Heart right ventricle (tissue), 16 donors: ENCODE data around the gene KRT1. TPM values are rescaled to one million over a fixed set of nuclear protein-coding genes. Genes with fewer than 3 reads are reported as not detected.

Experiments used
- ATAC-seq, 8 donors: fragments of 200-7000 bp; cut with Tn5 transposase; one replicate each; pipeline ENCODE4 v1.9.1; 2020; ENCODE audit warnings: mild to moderate bottlenecking in 8 of 8, moderate library complexity in 8 of 8, moderate number of reproducible peaks in 1 of 8
- DNase-seq, 2 donors: peaks; one replicate each; pipeline ENCODE4 v3.0.0-alpha.2; 2020
- H3K27ac ChIP-seq, 10 donors: fragments of 200-600 bp; sonication (generic) in 2 of 10; one replicate each; pipeline versions ENCODE4 v1.5.0 to v1.8.0; 2020 to 2022; ENCODE audit warnings: mild to moderate bottlenecking in 3 of 10
- H3K27me3 ChIP-seq, 7 donors: fragments of 200-600 bp; one replicate each; pipeline ENCODE4 v1.8.0; 2021 to 2022; ENCODE audit warnings: mild to moderate bottlenecking in 2 of 7
- H3K36me3 ChIP-seq, 9 donors: fragments of 200-600 bp; sonication (generic) in 1 of 9; one replicate each; pipeline versions ENCODE4 v1.5.0 to v1.8.0; 2020 to 2022; ENCODE audit warnings: mild to moderate bottlenecking in 2 of 9
- H3K4me1 ChIP-seq, 9 donors: fragments of 200-600 bp; sonication (generic) in 1 of 9; one replicate each; pipeline versions ENCODE4 v1.5.0 to v1.8.0; 2020 to 2022; ENCODE audit warnings: mild to moderate bottlenecking in 4 of 9
- H3K4me3 ChIP-seq, 10 donors: fragments of 200-600 bp; sonication (generic) in 2 of 10; one replicate each; pipeline versions ENCODE4 v1.5.0 to v1.8.0; 2020 to 2022; ENCODE audit warnings: mild to moderate bottlenecking in 7 of 10, moderate library complexity in 2 of 10
- H3K9me3 ChIP-seq, 11 donors: fragments of 200-600 bp in 10 of 11; sonication (generic) in 2 of 11; one replicate each; pipeline versions ENCODE4 v1.5.0 to v1.8.0; 2013 to 2022; ENCODE audit warnings: mild to moderate bottlenecking in 2 of 11, control low read depth in 1 of 11, moderate library complexity in 1 of 11
- WGBS, 2 donors: extraction: QIAGEN DNeasy Blood & Tissue Kit; methylation state at CpG; one replicate each; pipeline ENCODE4 v1.1.7; 2013; ENCODE audit warnings: inconsistent platforms in 1 of 2; 5-methylcytosine and 5-hydroxymethylcytosine counted together
- intact Hi-C, 10 donors: fragments of 100-400 bp; cut with DNase I; formaldehyde crosslinking; loops; one replicate each; pipeline versions ENCODE4 v1.11.1 to v1.14.2; 2022
- polyA plus RNA-seq, 2 donors: library from polyadenylated mRNA; stranded (reverse); fragments of 200-250 nt; gene quantifications; one replicate each; pipeline ENCODE4 v1.2.3, GENCODE V29; 2013
- total RNA-seq, 10 donors: library from RNA; stranded (reverse); fragmentation: NEBNext Ultra II Directional in 3 of 10; extraction: Animal tissue kit (Norgen Biotek cat#: 25700) in 3 of 10; gene quantifications; one replicate each; pipeline versions ENCODE4 v1.2.1 to v1.2.4, GENCODE V29; 2021 to 2023
- TF ChIP-seq, protein P1 (sequence below), 9 donors: fragments of 200-600 bp; sonication (generic) in 2 of 9; IDR thresholded peaks; one replicate each; pipeline versions ENCODE4 v1.5.0 to v1.8.0; 2021 to 2022; ENCODE audit warnings: antibody characterized with exemption in 9 of 9, mild to moderate bottlenecking in 5 of 9, moderate library complexity in 1 of 9
- donor health status: Arrhythmogenic right ventricular cardiomyopathy.
- donor health status: ischemic (EF 13 %, LVEDD 7.1; RV severe dilation, severe dysfunction).
- donor health status: healthy with polysubstance abuse.
- donor health status: DM: no; HTN: yes; CAD: no.
- donor health status: DM: no; HTN: no; CAD: no.
- donor health status: ischemic (EF 25% LVEDD 6.9; RV normal size, moderate dysfunction).
- donor health status: ischemic (EF 25% LVEDD 5.7; RV mildly dilated, moderate dysfunction).
- donor health status: healthy.
- donor health status: DM: yes; HTN: yes; CAD: no.
- donor health status: Ischemic cardiomyopathy.
- donor health status: ischemic (EF 35%, LVEDD 5.7; RV mildly dilated, moderate dysfunction).
- donor health status: nonischemic (EF 11% LVEDD 7.7; RV severe dilation, severe dysfunction).
- donor health status: DM: yes; HTN: yes; CAD: no.
- donor health status: PGD.
- donor health status: ischemic (EF 29% LVEDD 5.4; RV normal size, mild dysfunction).
- donor health status: nonischemic (EF 23%, LVEDD 6.1; RV moderate dilation, normal function).

The KRT1 gene
- total and polyA plus RNA-seq, 12 donors = not detected

DNA sequence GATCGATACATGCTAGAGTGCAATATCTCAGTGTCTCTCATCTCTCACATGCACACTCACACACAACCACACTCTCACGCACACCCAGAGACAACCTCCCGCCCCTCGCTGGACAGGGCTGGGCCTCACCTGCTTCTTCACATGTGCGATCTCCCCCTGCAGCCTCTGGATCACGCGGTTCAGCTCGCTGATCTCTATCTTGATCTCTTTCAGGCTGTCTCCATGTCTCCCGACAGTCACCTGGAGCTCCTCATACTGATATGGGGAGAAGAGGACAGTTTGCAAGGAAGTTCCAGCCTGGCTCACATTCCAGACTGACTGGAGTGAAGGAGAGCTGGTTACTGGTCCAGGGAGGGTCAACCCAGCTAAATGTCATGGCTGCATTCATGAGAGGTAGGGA is 32.6 kb downstream of the KRT1 start:
- H3K4me1 ChIP-seq = no peaks in the 10 kb centered on the region
- H3K27me3 ChIP-seq = peaks cover 0 to 29% (median 10%) of the 10 kb centered on the region in 7 donors
- no peak for ATAC-seq
- H3K9me3 ChIP-seq = no peaks in the 10 kb centered on the region
- WGBS, 2 donors = 85 to 89% methylated on average over 9 of the region's 9 CpGs
- no peak overlapping the region for H3K27ac ChIP-seq
- TF ChIP-seq, protein P1, sequence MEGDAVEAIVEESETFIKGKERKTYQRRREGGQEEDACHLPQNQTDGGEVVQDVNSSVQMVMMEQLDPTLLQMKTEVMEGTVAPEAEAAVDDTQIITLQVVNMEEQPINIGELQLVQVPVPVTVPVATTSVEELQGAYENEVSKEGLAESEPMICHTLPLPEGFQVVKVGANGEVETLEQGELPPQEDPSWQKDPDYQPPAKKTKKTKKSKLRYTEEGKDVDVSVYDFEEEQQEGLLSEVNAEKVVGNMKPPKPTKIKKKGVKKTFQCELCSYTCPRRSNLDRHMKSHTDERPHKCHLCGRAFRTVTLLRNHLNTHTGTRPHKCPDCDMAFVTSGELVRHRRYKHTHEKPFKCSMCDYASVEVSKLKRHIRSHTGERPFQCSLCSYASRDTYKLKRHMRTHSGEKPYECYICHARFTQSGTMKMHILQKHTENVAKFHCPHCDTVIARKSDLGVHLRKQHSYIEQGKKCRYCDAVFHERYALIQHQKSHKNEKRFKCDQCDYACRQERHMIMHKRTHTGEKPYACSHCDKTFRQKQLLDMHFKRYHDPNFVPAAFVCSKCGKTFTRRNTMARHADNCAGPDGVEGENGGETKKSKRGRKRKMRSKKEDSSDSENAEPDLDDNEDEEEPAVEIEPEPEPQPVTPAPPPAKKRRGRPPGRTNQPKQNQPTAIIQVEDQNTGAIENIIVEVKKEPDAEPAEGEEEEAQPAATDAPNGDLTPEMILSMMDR (IDR thresholded peaks at IDR 0.05) = no peak
- H3K4me3 ChIP-seq = no peak overlapping the region
- no peaks in the 10 kb centered on the region for H3K36me3 ChIP-seq
- intact Hi-C loops = no loop called here
- DNase-seq = no peak

DNA sequence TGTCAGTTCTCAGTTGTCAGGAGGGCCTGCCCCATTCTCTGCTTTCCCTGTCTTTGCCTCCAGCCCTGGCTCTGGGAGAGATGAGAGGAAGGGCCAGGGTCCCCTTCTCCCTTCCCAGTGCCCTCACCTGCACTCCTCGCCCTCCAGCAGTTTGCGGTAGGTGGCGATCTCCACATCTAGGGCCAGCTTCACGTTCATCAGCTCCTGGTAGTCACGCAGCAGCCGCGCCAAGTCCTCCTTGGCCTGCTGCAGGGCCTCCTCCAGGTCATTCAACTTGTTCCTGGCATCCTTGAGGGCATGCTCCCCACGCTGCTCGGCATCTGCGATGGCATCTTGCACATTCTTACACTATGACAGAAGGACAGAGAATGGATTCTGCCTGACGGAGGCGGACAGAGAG is 33.6 kb downstream of the KRT1 start:
- 82% methylated on average over 12 of the region's 12 CpGs for WGBS, 2 donors
- intact Hi-C loops = no loop called here
- ATAC-seq = no peak

DNA sequence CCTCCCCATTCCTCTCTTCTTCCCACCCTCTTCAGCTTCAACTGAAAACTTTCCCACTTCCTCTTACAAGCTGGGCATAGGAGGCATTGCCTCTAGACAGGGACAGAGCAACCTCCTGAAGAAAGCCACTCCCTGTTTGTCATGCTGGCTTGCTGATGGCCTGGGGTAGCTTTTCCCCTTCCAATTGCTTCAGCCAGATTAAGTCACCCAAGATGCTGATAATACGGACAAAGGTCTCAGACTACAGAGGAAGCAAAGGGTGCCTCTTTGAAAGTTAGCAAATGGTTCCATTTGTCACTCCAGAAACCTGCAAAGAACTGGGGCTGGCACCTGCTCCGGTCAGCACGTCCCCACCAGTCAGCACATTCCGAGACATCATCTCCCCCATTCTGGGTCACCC is 34.2 kb downstream of the KRT1 start:
- ATAC-seq (no peak), DNase-seq (no peak)
- H3K27me3 ChIP-seq = peaks cover 0 to 39% (median 10%) of the 10 kb centered on the region in 7 donors
- H3K36me3 ChIP-seq = no peaks in the 10 kb centered on the region
- TF ChIP-seq, protein P1 (IDR thresholded peaks at IDR 0.05) = no peak
- no peak overlapping the region for H3K4me3 ChIP-seq
- no peaks in the 10 kb centered on the region for H3K9me3 ChIP-seq
- 65 to 68% methylated on average over 4 of the region's 4 CpGs for WGBS, 2 donors
- peak overlapping the region in 1 of 10 donors; percentile 44 for H3K27ac ChIP-seq
- H3K4me1 ChIP-seq = no peaks in the 10 kb centered on the region
- intact Hi-C loops = no loop called here

More for the DNA sequence above, 33.6 kb downstream of the KRT1 start:
- Histone ChIP-seq H3K36me3 (no peaks in the 10 kb centered on the region), H3K27me3 (peaks cover 0 to 35% (median 7%) of the 10 kb centered on the region in 7 donors), H3K27ac (no peak overlapping the region), H3K4me3 (no peak overlapping the region), H3K9me3 (no peaks in the 10 kb centered on the region), H3K4me1 (no peaks in the 10 kb centered on the region)
- TF ChIP-seq, protein P1 (IDR thresholded peaks at IDR 0.05) = no peak
- DNase-seq = no peak

DNA sequence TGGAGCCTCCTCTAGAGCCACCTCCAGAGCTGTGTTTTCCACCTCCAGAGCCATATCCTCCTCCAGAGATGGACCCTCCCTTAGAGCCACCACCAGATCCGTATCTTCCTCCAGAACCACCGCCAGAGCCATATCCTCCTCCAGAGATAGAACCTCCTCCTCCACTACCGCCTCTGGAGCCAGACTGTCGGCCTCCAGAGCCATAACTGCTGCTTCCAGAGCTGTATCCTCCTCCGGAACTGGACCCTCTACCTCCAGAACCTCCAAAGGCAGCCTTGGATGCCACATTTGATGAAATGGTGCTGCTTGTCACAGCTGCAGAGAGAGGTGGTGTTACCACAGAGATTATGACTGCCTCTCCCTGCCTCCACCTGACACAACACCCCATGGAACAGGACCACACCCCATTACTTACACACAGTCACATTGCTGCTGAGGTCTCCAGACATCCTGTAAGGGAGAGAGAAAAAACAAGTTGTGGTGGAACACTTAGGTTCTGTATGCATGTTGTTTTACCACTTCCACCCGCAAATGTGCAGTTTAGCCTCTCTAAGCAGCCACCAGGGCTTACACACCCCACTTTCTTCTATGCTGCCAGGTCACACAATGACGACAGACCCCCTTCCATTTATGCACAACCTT is 35.0 kb downstream of the KRT1 start:
- TF ChIP-seq, protein P1 (IDR thresholded peaks at IDR 0.05) = no peak
- Histone ChIP-seq H3K4me1 (no peaks in the 10 kb centered on the region), H3K36me3 (no peaks in the 10 kb centered on the region), H3K27me3 (peaks cover 0 to 35% (median 10%) of the 10 kb centered on the region in 7 donors), H3K4me3 (no peak overlapping the region), H3K9me3 (no peaks in the 10 kb centered on the region), H3K27ac (peak overlapping the region in 1 of 10 donors; percentile 58)
- DNase-seq (no peak), ATAC-seq (no peak)
- 70 to 85% methylated on average over 7 of the region's 7 CpGs for WGBS, 2 donors
- intact Hi-C loops = no loop called here
